ENCODE measurements around the gene BCL2L15. TPM values are rescaled to one million over a fixed set of nuclear protein-coding genes. Genes with fewer than 3 reads are reported as not detected.

BCL2L15 gene
- total and polyA plus RNA-seq, 4 experiments from 2014 or later = 0.75 to 2.1 (median 1.3) TPM

DNA sequence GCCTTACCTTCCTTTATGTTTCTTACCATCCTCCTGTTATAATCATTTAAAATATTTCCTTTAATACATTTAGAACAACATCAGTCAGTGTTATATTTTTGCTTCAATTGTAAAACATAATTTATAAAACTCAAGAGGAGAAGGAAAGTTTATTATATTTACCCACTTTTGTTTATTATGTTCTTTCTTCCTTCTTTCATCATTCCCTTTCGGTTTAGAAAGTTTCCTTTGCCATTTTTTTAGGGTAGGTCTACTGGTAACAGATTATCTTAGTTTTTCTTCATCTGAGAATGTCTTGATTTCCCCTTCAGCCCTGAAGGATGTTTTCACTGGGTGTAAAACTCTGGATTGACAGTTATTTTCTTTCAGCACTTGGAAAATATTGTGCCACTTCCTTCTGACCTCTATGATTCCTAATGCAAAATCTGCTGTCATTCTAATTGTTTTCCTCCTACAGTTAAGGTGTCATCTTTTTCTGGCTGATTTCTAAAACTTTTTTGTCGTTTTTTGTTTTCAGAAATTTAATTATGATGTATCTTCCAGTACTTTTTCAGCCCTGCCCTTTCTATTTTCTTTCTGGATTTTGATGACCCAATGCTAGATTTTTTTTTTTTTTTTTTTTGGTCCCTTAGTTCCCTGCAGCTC, 40.9 kb downstream of the BCL2L15 start:
- ChIA-PET POLR2A (ENCODE audit: partially characterized antibody) (no interaction called here), CTCF (ENCODE audit: partially characterized antibody) (no interaction called here)
- no peaks in the 10 kb centered on the region for H3K27me3 Mint-ChIP-seq
- no peaks in the 10 kb centered on the region for H3K9me3 ChIP-seq (ENCODE audit: control insufficient read depth in 1 of 2, low read length in 2 of 2)
- peaks cover 13 to 16% (median 13%) of the 10 kb centered on the region in 4 donors for H3K4me1 Mint-ChIP-seq
- H3K9me3 Mint-ChIP-seq = peaks cover 0 to 11% (median 4%) of the 10 kb centered on the region in 8 donors
- H3K36me3 ChIP-seq (ENCODE audit: insufficient read depth, low read length) = no peaks in the 10 kb centered on the region
- no peak for DNase-seq
- no peak overlapping the region for H3K4me3 Mint-ChIP-seq
- H3K4me1 ChIP-seq (ENCODE audit: insufficient read depth, low read length) = peaks cover 11% of the 10 kb centered on the region
- no peaks in the 10 kb centered on the region for H3K27me3 ChIP-seq (ENCODE audit: insufficient read depth, low read length)
- H3K36me3 Mint-ChIP-seq = peaks cover 48 to 57% of the 10 kb centered on the region in 2 donors
- peak overlapping the region in 6 of 7 donors; percentile 22 to 68 (median 52) for H3K27ac Mint-ChIP-seq
- intact Hi-C loops (cut with micrococcal nuclease) = loop anchor here (2.0 kb wide), 1 partner anchor 14 kb away; no protein-coding TSS in a partner anchor
- no peak overlapping the region for H3K27ac ChIP-seq (ENCODE audit: low read depth, low read length)
- H3K4me3 ChIP-seq (ENCODE audit: low read length in 2 of 2) = no peak overlapping the region

- Mint-ChIP-seq H3K27me3 (no peaks in the 10 kb centered on the region), H3K4me1 (peaks cover 2 to 5% (median 5%) of the 10 kb centered on the region in 4 donors), H3K36me3 (peaks cover 25 to 46% of the 10 kb centered on the region in 2 donors), H3K9me3 (no peaks in the 10 kb centered on the region), H3K4me3 (no peak overlapping the region), H3K27ac (peak overlapping the region in 3 of 7 donors; percentile 25 to 80 (median 65))
- Histone ChIP-seq H3K36me3 (ENCODE audit: insufficient read depth, low read length) (peaks cover 24% of the 10 kb centered on the region), H3K4me1 (ENCODE audit: insufficient read depth, low read length) (peaks cover 6% of the 10 kb centered on the region), H3K9me3 (ENCODE audit: control insufficient read depth in 1 of 2, low read length in 2 of 2) (no peaks in the 10 kb centered on the region), H3K27me3 (ENCODE audit: insufficient read depth, low read length) (no peaks in the 10 kb centered on the region), H3K4me3 (ENCODE audit: low read length in 2 of 2) (no peak overlapping the region), H3K27ac (ENCODE audit: low read depth, low read length) (no peak overlapping the region)
- intact Hi-C loops (cut with micrococcal nuclease) = no loop called here
- no peak for DNase-seq
- ChIA-PET POLR2A (ENCODE audit: partially characterized antibody) (interaction anchor here (0.8 to 3.9 kb wide), 6 partner anchors 33 to 127 kb away, joined by 3 to 39 read pairs (median 4); partner anchors contain the start of genes AP4B1, DCLRE1B and HIPK1), CTCF (ENCODE audit: partially characterized antibody) (interaction anchor here (0.8 to 5.2 kb wide), 16 partner anchors 24 to 446 kb away, joined by 3 to 69 read pairs (median 6); partner anchors contain the start of genes AP4B1, BCL2L15, DCLRE1B and HIPK1)
Measured at GRCh38 chr1:113836534-113836933, 50.8 kb downstream of the BCL2L15 start.

DNA sequence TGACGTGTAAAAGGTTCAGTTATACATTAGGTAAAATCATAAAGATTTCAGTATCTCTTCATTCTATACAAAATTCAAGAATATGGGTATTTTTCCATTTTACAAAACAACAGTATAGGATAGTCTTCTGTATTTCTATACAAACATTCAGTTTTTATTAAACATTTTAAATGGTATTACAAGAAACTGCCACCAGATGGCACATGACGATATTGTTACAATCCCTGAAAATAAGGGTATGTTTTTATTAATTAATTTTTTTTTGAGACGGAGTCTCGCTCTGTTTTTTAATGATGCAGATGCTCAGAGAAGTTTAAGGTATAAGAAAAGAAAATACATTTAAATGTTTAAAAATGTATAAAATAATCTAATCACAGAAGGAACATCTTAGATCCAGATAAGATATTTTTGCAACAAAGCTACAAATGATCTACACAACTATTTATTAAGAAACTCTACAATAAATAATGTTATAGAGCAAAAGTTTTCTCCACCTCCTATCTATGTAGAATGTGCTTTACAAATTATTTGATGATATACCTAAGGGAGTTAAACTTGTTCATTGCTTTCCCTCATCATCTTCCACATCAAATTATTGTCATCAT, 51.6 kb downstream of the BCL2L15 start:
- no peak overlapping the region for H3K27ac ChIP-seq (ENCODE audit: low read depth, low read length)
- peaks cover 24% of the 10 kb centered on the region for H3K36me3 ChIP-seq (ENCODE audit: insufficient read depth, low read length)
- intact Hi-C loops (cut with micrococcal nuclease) = loop anchor here (1.0 kb wide), 5 partner anchors 36 to 143 kb away; partner anchors contain the start of genes DCLRE1B, HIPK1 and PTPN22
- Mint-ChIP-seq H3K27me3 (no peaks in the 10 kb centered on the region), H3K9me3 (no peaks in the 10 kb centered on the region), H3K4me1 (peaks cover 2 to 5% (median 5%) of the 10 kb centered on the region in 4 donors), H3K4me3 (peak overlapping the region in 2 of 8 donors; percentile 19 to 36), H3K27ac (peak overlapping the region in 3 of 7 donors; percentile 9 to 80 (median 65)), H3K36me3 (peaks cover 21 to 49% of the 10 kb centered on the region in 2 donors)
- no peaks in the 10 kb centered on the region for H3K9me3 ChIP-seq (ENCODE audit: control insufficient read depth in 1 of 2, low read length in 2 of 2)
- H3K4me1 ChIP-seq (ENCODE audit: insufficient read depth, low read length) = peaks cover 6% of the 10 kb centered on the region
- H3K4me3 ChIP-seq (ENCODE audit: low read length in 2 of 2) = no peak overlapping the region
- CTCF ChIA-PET (ENCODE audit: partially characterized antibody) = interaction anchor here (0.7 to 5.2 kb wide), 29 partner anchors 12 to 696 kb away, joined by 3 to 69 read pairs (median 5); partner anchors contain the start of genes AP4B1, BCL2L15, DCLRE1B and HIPK1
- no peaks in the 10 kb centered on the region for H3K27me3 ChIP-seq (ENCODE audit: insufficient read depth, low read length)
- POLR2A ChIA-PET (ENCODE audit: partially characterized antibody) = interaction anchor here (1.0 to 3.9 kb wide), 5 partner anchors 34 to 128 kb away, joined by 3 to 39 read pairs (median 4); partner anchors contain the start of genes AP4B1, DCLRE1B and HIPK1
- peak in 4 of 5 donors; percentile 52 to 64 (median 59) for DNase-seq

DNA sequence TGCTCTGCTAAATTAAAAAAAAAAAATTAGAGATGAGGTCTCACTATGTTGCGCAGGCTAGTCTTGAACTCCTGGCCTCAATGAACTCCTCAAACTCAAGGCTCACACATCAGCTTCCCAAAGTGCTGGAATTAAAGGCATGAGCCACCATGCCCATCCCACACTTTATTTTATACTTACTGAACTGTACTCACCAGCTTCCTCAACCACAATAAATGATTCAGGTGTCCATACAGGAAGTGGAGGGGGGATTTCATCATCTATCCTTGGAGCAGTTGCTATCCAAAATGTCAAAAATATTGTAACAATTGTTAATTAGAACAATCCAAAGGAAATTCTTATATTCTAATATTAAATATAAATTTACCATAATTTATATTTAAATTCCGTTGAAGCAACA, 52.7 kb downstream of the BCL2L15 start:
- no peaks in the 10 kb centered on the region for H3K9me3 ChIP-seq (ENCODE audit: control insufficient read depth in 1 of 2, low read length in 2 of 2)
- H3K4me1 ChIP-seq (ENCODE audit: insufficient read depth, low read length) = peaks cover 6% of the 10 kb centered on the region
- Mint-ChIP-seq H3K36me3 (peaks cover 16 to 49% of the 10 kb centered on the region in 2 donors), H3K27me3 (no peaks in the 10 kb centered on the region), H3K4me1 (peaks cover 2 to 5% (median 5%) of the 10 kb centered on the region in 4 donors), H3K9me3 (no peaks in the 10 kb centered on the region), H3K27ac (no peak overlapping the region), H3K4me3 (no peak overlapping the region)
- intact Hi-C loops (cut with micrococcal nuclease) = loop anchor here (1.0 kb wide), 5 partner anchors 37 to 144 kb away; partner anchors contain the start of genes DCLRE1B, HIPK1 and PTPN22
- H3K4me3 ChIP-seq (ENCODE audit: low read length in 2 of 2) = no peak overlapping the region
- H3K27ac ChIP-seq (ENCODE audit: low read depth, low read length) = no peak overlapping the region
- H3K36me3 ChIP-seq (ENCODE audit: insufficient read depth, low read length) = peaks cover 24% of the 10 kb centered on the region
- no peaks in the 10 kb centered on the region for H3K27me3 ChIP-seq (ENCODE audit: insufficient read depth, low read length)
- POLR2A ChIA-PET (ENCODE audit: partially characterized antibody) = interaction anchor here (3.7 to 3.9 kb wide), 2 partner anchors 70 to 95 kb away, joined by 31 to 39 read pairs; partner anchors contain the start of genes AP4B1, DCLRE1B and HIPK1
- CTCF ChIA-PET (ENCODE audit: partially characterized antibody) = interaction anchor here (1.0 to 5.2 kb wide), 18 partner anchors 11 to 695 kb away, joined by 3 to 69 read pairs (median 6); partner anchors contain the start of genes AP4B1, BCL2L15, DCLRE1B and HIPK1
- no peak for DNase-seq

Other genes starting within 250 kb of the BCL2L15 start
- gene PHTF1, start 128.1 kb downstream of the BCL2L15 start, total RNA-seq = 1 to 10 TPM; 8.7 to 9.8 TPM
- gene PHTF1, start 128.1 kb downstream of the BCL2L15 start, polyA plus RNA-seq = 1 to 10 TPM; 7.2 to 9.5 TPM
- gene RSBN1, start 75.1 kb downstream of the BCL2L15 start, total RNA-seq = 10 to 100 TPM; 58.7 to 60.2 TPM
- 10 to 100 TPM; 41.1 to 52.0 TPM for gene RSBN1, start 75.1 kb downstream of the BCL2L15 start, polyA plus RNA-seq
- 10 to 100 TPM; 32.2 to 33.7 TPM for gene PTPN22, start 15.9 kb downstream of the BCL2L15 start, total RNA-seq
- gene PTPN22, start 15.9 kb downstream of the BCL2L15 start, polyA plus RNA-seq = 10 to 100 TPM; 38.1 to 66.1 TPM
- 10 to 100 TPM; 74.5 to 75.5 TPM for gene AP4B1, start 17.2 kb upstream of the BCL2L15 start, total RNA-seq
- gene AP4B1, start 17.2 kb upstream of the BCL2L15 start, polyA plus RNA-seq = 10 to 100 TPM in 1 of 2 donors, 1 to 10 TPM in 1; 8.9 to 12.9 TPM
- 1 to 10 TPM; 5.1 to 5.4 TPM for gene DCLRE1B, start 17.7 kb upstream of the BCL2L15 start, total RNA-seq
- gene DCLRE1B, start 17.7 kb upstream of the BCL2L15 start, polyA plus RNA-seq = 1 to 10 TPM; 2.8 to 5.3 TPM
- 100 to 1,000 TPM; 107 to 110 TPM for gene HIPK1, start 41.7 kb upstream of the BCL2L15 start, total RNA-seq
- gene HIPK1, start 41.7 kb upstream of the BCL2L15 start, polyA plus RNA-seq = 10 to 100 TPM in 1 of 2 donors, 1 to 10 TPM in 1; 4.4 to 17.1 TPM
- gene OLFML3, start 91.9 kb upstream of the BCL2L15 start, total RNA-seq = under 1 TPM; 0.42 to 0.70 TPM
- gene OLFML3, start 91.9 kb upstream of the BCL2L15 start, polyA plus RNA-seq = not detected